ENCODE measurements around the gene ZNF423. TPM values are rescaled to one million over a fixed set of nuclear protein-coding genes. Genes with fewer than 3 reads are reported as not detected.

The ZNF423 gene
- total and polyA plus RNA-seq, 3 experiments from 2014 or later = not detected

DNA sequence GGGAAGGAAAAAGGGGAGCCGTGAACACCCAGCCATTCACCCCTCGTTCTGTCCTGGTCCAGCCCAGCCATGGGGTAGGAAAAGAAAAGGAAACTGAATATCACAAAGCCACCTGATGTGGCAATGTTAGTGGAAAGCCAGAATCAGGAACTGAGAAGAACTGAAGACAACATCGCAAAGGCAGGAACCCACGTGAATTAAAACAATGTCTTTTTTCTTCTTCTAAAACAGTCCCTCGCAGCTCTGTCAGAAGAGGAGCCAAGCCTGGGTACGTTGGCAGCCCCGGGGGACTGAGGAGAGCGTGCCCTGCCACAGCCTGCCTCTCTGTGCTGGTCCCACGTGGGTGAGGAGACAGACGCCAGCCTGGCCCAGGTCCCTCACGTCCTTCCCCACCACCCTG, 55.0 kb downstream of the ZNF423 start:
- Histone ChIP-seq H3K27me3 (ENCODE audit: insufficient read depth, low read length, poor library complexity, severe bottlenecking) (no peaks in the 10 kb centered on the region), H3K4me1 (ENCODE audit: insufficient read depth, low read length) (no peaks in the 10 kb centered on the region), H3K4me3 (ENCODE audit: low read length) (no peak overlapping the region), H3K36me3 (ENCODE audit: insufficient read depth, low read length) (no peaks in the 10 kb centered on the region), H3K27ac (ENCODE audit: low read depth, low read length) (no peak overlapping the region), H3K9me3 (ENCODE audit: low read length) (no peaks in the 10 kb centered on the region)
- no peak overlapping the region for H3K27ac Mint-ChIP-seq
- DNase-seq = no peak
- H3K36me3 Mint-ChIP-seq = no peaks in the 10 kb centered on the region
- peaks cover 0 to 5% of the 10 kb centered on the region in 2 donors for H3K27me3 Mint-ChIP-seq
- CTCF ChIA-PET = interaction anchor here (0.9 kb wide), 1 partner anchor 284 kb away, joined by 3 read pairs; no protein-coding TSS in a partner anchor
- POLR2A ChIA-PET = no interaction called here
- H3K4me3 Mint-ChIP-seq = no peak overlapping the region
- peaks cover 0 to 2% (median 0%) of the 10 kb centered on the region in 5 donors for H3K9me3 Mint-ChIP-seq
- no peaks in the 10 kb centered on the region for H3K4me1 Mint-ChIP-seq

DNA sequence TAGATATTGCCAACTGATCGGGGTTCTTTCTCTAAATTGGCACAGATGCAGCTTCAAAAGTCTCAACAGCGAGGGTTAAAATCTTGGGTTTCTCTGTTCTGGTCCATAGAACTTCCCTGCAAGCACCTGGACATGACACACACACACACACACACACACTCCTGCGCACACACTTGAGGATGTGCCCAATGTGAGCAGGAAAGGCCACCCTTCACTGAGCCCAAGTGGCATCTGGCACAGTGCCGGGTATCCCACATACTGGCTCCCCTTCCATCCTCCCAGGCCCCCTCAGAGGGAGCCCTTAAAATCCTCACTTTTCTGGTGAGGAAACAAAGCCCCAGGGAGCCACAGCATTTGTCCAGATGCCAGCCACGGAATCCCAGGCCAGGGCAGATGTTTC, 55.5 kb downstream of the ZNF423 start:
- no peak overlapping the region for H3K4me3 ChIP-seq (ENCODE audit: low read length)
- ChIA-PET POLR2A (no interaction called here), CTCF (no interaction called here)
- Mint-ChIP-seq H3K27me3 (peaks cover 0 to 5% of the 10 kb centered on the region in 2 donors), H3K36me3 (no peaks in the 10 kb centered on the region), H3K4me1 (no peaks in the 10 kb centered on the region), H3K9me3 (peaks cover 0 to 2% (median 0%) of the 10 kb centered on the region in 5 donors), H3K4me3 (no peak overlapping the region), H3K27ac (no peak overlapping the region)
- DNase-seq = no peak
- no peaks in the 10 kb centered on the region for H3K4me1 ChIP-seq (ENCODE audit: insufficient read depth, low read length)
- H3K27me3 ChIP-seq (ENCODE audit: insufficient read depth, low read length, poor library complexity, severe bottlenecking) = no peaks in the 10 kb centered on the region
- no peak overlapping the region for H3K27ac ChIP-seq (ENCODE audit: low read depth, low read length)
- no peaks in the 10 kb centered on the region for H3K9me3 ChIP-seq (ENCODE audit: low read length)
- H3K36me3 ChIP-seq (ENCODE audit: insufficient read depth, low read length) = no peaks in the 10 kb centered on the region

DNA sequence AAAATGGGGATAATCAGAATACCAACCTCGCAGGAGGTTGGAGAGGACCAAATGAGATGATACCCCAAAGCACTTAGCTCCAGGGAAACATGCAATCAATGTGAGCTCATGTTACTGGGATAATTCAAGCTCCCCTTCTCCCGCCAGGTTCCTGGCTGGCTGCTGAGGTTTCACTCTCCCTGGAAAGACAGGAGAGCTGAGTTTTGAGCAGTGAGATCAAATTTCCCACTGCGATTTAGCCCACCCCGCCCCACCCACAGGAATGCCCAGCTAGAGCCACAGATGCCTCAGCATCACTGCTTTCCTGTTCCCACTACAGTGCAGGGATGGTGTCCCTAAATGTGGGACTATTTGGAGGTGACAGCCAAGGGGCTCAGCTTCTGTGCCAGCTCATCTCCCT, 56.7 kb downstream of the ZNF423 start:
- POLR2A ChIA-PET = no interaction called here
- no peak overlapping the region for H3K27ac Mint-ChIP-seq
- Histone ChIP-seq H3K4me3 (ENCODE audit: low read length) (no peak overlapping the region), H3K4me1 (ENCODE audit: insufficient read depth, low read length) (no peaks in the 10 kb centered on the region), H3K27ac (ENCODE audit: low read depth, low read length) (no peak overlapping the region), H3K9me3 (ENCODE audit: low read length) (no peaks in the 10 kb centered on the region), H3K27me3 (ENCODE audit: insufficient read depth, low read length, poor library complexity, severe bottlenecking) (no peaks in the 10 kb centered on the region), H3K36me3 (ENCODE audit: insufficient read depth, low read length) (no peaks in the 10 kb centered on the region)
- peaks cover 3 to 5% of the 10 kb centered on the region in 2 donors for H3K27me3 Mint-ChIP-seq
- CTCF ChIA-PET = no interaction called here
- no peak for DNase-seq
- H3K36me3 Mint-ChIP-seq = no peaks in the 10 kb centered on the region
- H3K4me1 Mint-ChIP-seq = no peaks in the 10 kb centered on the region
- H3K9me3 Mint-ChIP-seq = peaks cover 0 to 2% (median 0%) of the 10 kb centered on the region in 5 donors
- H3K4me3 Mint-ChIP-seq = no peak overlapping the region

DNA sequence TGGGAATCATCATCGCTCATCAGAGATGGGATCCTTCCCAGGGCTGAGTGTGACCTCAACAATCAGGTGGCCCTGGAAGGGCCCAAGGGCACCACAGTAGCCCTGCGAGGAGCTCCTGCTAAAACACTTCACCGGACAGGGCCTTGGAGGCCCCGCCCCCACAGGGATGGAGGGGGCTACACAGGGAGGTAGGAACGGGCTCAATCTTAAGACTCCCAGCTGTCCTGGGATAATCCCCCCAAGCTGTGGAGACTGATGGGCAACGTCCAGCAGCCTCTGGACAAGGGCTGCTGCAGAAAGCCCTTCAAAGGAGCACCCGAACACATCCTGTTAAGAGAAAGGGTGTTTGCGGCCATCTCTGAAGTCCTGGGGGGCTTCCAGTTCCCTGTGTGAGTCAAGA, 60.4 kb downstream of the ZNF423 start:
- Mint-ChIP-seq H3K27me3 (peaks cover 3 to 7% of the 10 kb centered on the region in 2 donors), H3K4me3 (no peak overlapping the region), H3K4me1 (no peaks in the 10 kb centered on the region), H3K36me3 (no peaks in the 10 kb centered on the region), H3K9me3 (no peaks in the 10 kb centered on the region), H3K27ac (no peak overlapping the region)
- no peak for DNase-seq
- no peak overlapping the region for H3K4me3 ChIP-seq (ENCODE audit: low read length)
- no peaks in the 10 kb centered on the region for H3K36me3 ChIP-seq (ENCODE audit: insufficient read depth, low read length)
- H3K9me3 ChIP-seq (ENCODE audit: low read length) = no peaks in the 10 kb centered on the region
- ChIA-PET CTCF (no interaction called here), POLR2A (no interaction called here)
- H3K4me1 ChIP-seq (ENCODE audit: insufficient read depth, low read length) = no peaks in the 10 kb centered on the region
- no peak overlapping the region for H3K27ac ChIP-seq (ENCODE audit: low read depth, low read length)
- H3K27me3 ChIP-seq (ENCODE audit: insufficient read depth, low read length, poor library complexity, severe bottlenecking) = no peaks in the 10 kb centered on the region

DNA sequence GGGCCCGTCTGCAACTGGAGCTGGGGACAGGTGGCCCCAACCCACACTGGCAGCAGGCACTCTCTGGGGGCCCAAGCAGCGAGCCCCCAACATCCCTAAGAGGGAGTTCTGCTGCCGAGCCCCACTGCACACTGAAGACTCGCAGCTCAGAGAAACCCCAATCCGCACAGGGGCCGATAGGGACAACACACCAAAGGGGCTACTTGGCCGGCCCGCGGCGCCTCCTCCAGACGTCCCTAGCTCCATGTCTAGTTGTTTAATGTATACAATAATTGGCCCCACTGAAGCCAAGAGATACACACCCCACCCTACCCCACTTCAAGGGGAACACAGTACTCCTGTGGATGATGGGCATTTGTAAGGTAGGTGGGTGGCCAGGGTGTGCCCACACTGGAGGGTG, 62.7 kb downstream of the ZNF423 start:
- no peak for DNase-seq
- no peak overlapping the region for H3K4me3 Mint-ChIP-seq
- no peaks in the 10 kb centered on the region for H3K36me3 Mint-ChIP-seq
- Histone ChIP-seq H3K27ac (ENCODE audit: low read depth, low read length) (no peak overlapping the region), H3K9me3 (ENCODE audit: low read length) (no peaks in the 10 kb centered on the region), H3K4me1 (ENCODE audit: insufficient read depth, low read length) (no peaks in the 10 kb centered on the region), H3K36me3 (ENCODE audit: insufficient read depth, low read length) (no peaks in the 10 kb centered on the region), H3K4me3 (ENCODE audit: low read length) (no peak overlapping the region), H3K27me3 (ENCODE audit: insufficient read depth, low read length, poor library complexity, severe bottlenecking) (no peaks in the 10 kb centered on the region)
- H3K27me3 Mint-ChIP-seq = peaks cover 3 to 5% of the 10 kb centered on the region in 2 donors
- ChIA-PET POLR2A (no interaction called here), CTCF (no interaction called here)
- H3K9me3 Mint-ChIP-seq = no peaks in the 10 kb centered on the region
- no peaks in the 10 kb centered on the region for H3K4me1 Mint-ChIP-seq
- H3K27ac Mint-ChIP-seq = no peak overlapping the region

DNA sequence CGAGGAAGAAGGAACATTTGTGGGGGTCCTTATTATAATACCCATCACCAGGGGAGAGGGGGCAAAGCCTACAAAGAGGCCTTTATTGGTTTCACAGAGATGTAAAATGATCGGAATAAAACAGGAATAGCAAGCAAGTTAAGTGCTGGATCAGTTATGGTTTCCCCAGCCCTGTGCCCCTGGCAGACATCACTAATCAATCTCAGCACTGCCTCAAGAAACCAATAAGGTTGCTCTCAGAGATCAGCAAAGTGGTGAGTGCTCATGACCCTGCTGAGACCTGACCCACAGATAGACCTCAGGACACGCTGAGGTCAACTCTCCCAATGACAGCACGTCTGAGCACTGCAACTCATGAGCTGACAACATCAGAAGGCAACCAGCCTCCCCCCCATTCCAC, 66.3 kb downstream of the ZNF423 start:
- no peaks in the 10 kb centered on the region for H3K9me3 Mint-ChIP-seq
- H3K27ac Mint-ChIP-seq = peak overlapping the region in 1 of 8 donors; percentile 90
- Histone ChIP-seq H3K27me3 (ENCODE audit: insufficient read depth, low read length, poor library complexity, severe bottlenecking) (no peaks in the 10 kb centered on the region), H3K27ac (ENCODE audit: low read depth, low read length) (no peak overlapping the region), H3K4me1 (ENCODE audit: insufficient read depth, low read length) (no peaks in the 10 kb centered on the region), H3K9me3 (ENCODE audit: low read length) (no peaks in the 10 kb centered on the region), H3K4me3 (ENCODE audit: low read length) (no peak overlapping the region), H3K36me3 (ENCODE audit: insufficient read depth, low read length) (no peaks in the 10 kb centered on the region)
- ChIA-PET CTCF (no interaction called here), POLR2A (no interaction called here)
- H3K4me3 Mint-ChIP-seq = no peak overlapping the region
- DNase-seq = no peak
- peaks cover 2 to 3% of the 10 kb centered on the region in 2 donors for H3K27me3 Mint-ChIP-seq
- H3K36me3 Mint-ChIP-seq = no peaks in the 10 kb centered on the region
- no peaks in the 10 kb centered on the region for H3K4me1 Mint-ChIP-seq

DNA sequence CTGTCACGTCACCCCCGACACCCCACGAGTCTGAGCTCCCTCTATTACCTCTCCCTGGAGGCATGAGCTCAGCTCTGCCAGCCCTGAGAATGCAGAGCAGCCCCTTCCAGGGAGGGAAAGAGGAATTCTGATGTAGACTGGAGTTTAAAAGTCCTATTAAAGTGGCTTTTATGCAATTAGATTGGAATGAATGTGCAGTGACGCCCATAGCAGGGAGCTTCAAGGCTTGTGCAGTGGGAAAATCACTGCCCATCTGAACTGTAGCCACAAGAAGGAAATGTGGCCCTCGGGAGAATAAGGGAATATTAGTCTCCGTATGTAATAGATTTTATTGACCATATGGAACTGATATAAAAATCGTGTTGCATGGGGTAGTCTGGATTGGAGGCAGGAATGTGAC, 66.9 kb downstream of the ZNF423 start:
- DNase-seq = no peak
- Mint-ChIP-seq H3K27ac (no peak overlapping the region), H3K36me3 (no peaks in the 10 kb centered on the region), H3K4me3 (no peak overlapping the region), H3K4me1 (no peaks in the 10 kb centered on the region), H3K9me3 (no peaks in the 10 kb centered on the region), H3K27me3 (peaks cover 0 to 2% of the 10 kb centered on the region in 2 donors)
- ChIA-PET POLR2A (no interaction called here), CTCF (no interaction called here)
- Histone ChIP-seq H3K4me3 (ENCODE audit: low read length) (no peak overlapping the region), H3K27ac (ENCODE audit: low read depth, low read length) (no peak overlapping the region), H3K36me3 (ENCODE audit: insufficient read depth, low read length) (no peaks in the 10 kb centered on the region), H3K9me3 (ENCODE audit: low read length) (no peaks in the 10 kb centered on the region), H3K27me3 (ENCODE audit: insufficient read depth, low read length, poor library complexity, severe bottlenecking) (no peaks in the 10 kb centered on the region), H3K4me1 (ENCODE audit: insufficient read depth, low read length) (no peaks in the 10 kb centered on the region)

DNA sequence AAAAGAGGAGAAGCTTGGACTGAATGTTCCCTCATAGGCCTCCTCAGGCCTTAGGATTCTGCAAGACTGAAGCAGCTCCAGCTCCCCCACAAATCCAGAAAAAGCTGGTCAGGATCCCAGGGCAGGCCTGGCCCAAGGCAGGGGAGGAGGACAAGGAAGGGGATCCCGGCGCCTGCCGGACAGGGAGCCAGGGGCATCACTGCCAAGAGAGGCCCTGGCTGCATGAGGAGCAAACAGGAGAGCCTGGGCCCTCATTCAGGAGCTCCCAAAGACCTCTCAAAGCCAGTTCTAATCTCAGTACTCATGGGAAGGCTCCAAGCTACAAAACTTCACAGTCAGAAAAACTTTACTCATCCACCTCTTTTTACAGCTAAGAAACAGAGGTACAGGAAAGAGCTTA, 67.3 kb downstream of the ZNF423 start:
- ChIA-PET CTCF (no interaction called here), POLR2A (no interaction called here)
- no peak overlapping the region for H3K27ac ChIP-seq (ENCODE audit: low read depth, low read length)
- H3K27ac Mint-ChIP-seq = no peak overlapping the region
- H3K4me1 Mint-ChIP-seq = no peaks in the 10 kb centered on the region
- no peak for DNase-seq
- H3K27me3 ChIP-seq (ENCODE audit: insufficient read depth, low read length, poor library complexity, severe bottlenecking) = no peaks in the 10 kb centered on the region
- no peaks in the 10 kb centered on the region for H3K4me1 ChIP-seq (ENCODE audit: insufficient read depth, low read length)
- H3K9me3 Mint-ChIP-seq = no peaks in the 10 kb centered on the region
- peaks cover 0 to 2% of the 10 kb centered on the region in 2 donors for H3K27me3 Mint-ChIP-seq
- no peak overlapping the region for H3K4me3 ChIP-seq (ENCODE audit: low read length)
- no peaks in the 10 kb centered on the region for H3K9me3 ChIP-seq (ENCODE audit: low read length)
- no peaks in the 10 kb centered on the region for H3K36me3 ChIP-seq (ENCODE audit: insufficient read depth, low read length)
- no peak overlapping the region for H3K4me3 Mint-ChIP-seq
- H3K36me3 Mint-ChIP-seq = no peaks in the 10 kb centered on the region

DNA sequence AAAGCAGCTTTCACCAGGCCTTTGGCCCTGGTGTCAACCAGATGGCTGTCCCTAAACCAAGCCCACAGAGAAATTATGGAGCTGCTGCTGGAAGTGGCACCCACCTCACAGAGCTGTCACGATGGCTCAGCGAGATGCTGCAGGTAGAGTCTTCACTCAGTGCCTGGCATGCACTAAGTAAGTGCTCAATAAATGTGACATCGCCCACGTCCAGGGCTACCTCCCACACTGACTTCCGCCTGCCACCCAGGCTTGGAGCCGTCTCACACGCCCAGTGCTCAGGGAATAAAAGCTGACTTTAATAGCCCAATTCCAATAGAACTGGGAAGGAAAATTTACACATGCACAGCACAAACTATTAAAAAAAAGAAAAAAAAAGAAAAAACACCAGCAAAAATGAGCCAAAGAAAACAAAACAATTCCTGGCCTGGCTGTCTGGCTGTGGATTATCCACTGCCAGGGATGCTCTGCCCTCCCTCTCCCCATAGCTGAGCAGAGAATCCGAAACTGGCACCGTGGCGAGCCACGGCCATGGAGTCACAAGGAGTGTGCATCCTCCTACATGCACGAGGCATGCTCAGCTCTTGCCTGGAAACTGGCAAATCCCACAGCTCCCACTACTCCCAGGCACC, 68.9 kb downstream of the ZNF423 start:
- DNase-seq = no peak
- Mint-ChIP-seq H3K36me3 (no peaks in the 10 kb centered on the region), H3K27me3 (peaks cover 0 to 2% of the 10 kb centered on the region in 2 donors), H3K4me1 (no peaks in the 10 kb centered on the region), H3K27ac (no peak overlapping the region), H3K4me3 (no peak overlapping the region), H3K9me3 (no peaks in the 10 kb centered on the region)
- no peak overlapping the region for H3K4me3 ChIP-seq (ENCODE audit: low read length)
- no peaks in the 10 kb centered on the region for H3K9me3 ChIP-seq (ENCODE audit: low read length)
- H3K27ac ChIP-seq (ENCODE audit: low read depth, low read length) = no peak overlapping the region
- no peaks in the 10 kb centered on the region for H3K36me3 ChIP-seq (ENCODE audit: insufficient read depth, low read length)
- H3K4me1 ChIP-seq (ENCODE audit: insufficient read depth, low read length) = no peaks in the 10 kb centered on the region
- no peaks in the 10 kb centered on the region for H3K27me3 ChIP-seq (ENCODE audit: insufficient read depth, low read length, poor library complexity, severe bottlenecking)
- POLR2A ChIA-PET = no interaction called here
- CTCF ChIA-PET = no interaction called here

Measured in CD8-positive, alpha-beta memory T cell (primary cell).